GM21576 (cell line): Measurements from ENCODE around the gene ADRA2B.
"Not testable (repeated sequence)": the region's sequence is repeated elsewhere in the genome, so short reads cannot be mapped to it uniquely, and the experiment has no call there.

Source experiments
- ATAC-seq: cut with Tn5 transposase; IDR thresholded peaks from one replicate; pipeline ENCODE4 v1.9.1; 2021; ENCODE audit warnings: mild to moderate bottlenecking, moderate library complexity; ENCODE audit not compliant: unreplicated experiment

Gene ADRA2B

DNA sequence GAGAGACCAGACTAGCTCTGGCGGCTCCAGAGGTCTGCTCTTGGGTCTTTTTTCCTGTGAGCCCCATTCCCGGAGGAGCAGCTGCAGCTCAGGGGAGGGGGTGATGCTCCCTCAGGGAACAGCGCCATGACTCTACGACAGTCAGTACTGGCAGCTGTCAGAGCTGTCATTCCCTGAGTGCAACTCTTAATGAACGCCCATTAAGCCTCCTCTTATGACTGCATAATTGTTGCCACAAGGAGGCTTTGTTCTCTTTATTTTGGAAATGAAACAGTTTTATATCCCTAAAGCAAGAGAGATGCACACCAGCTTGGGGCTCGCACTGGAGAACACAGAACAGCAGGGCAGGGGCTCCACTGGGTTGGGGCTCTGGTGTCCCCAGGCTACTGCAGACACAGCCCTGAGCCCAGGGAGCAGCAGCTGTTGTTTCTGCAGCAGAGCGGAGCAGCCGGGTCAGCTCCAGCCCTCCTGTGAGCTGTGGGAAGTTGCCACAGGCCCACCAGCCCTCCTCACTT lies 44.3 kb downstream of the ADRA2B start:
- not testable (repeated sequence) for ATAC-seq

DNA sequence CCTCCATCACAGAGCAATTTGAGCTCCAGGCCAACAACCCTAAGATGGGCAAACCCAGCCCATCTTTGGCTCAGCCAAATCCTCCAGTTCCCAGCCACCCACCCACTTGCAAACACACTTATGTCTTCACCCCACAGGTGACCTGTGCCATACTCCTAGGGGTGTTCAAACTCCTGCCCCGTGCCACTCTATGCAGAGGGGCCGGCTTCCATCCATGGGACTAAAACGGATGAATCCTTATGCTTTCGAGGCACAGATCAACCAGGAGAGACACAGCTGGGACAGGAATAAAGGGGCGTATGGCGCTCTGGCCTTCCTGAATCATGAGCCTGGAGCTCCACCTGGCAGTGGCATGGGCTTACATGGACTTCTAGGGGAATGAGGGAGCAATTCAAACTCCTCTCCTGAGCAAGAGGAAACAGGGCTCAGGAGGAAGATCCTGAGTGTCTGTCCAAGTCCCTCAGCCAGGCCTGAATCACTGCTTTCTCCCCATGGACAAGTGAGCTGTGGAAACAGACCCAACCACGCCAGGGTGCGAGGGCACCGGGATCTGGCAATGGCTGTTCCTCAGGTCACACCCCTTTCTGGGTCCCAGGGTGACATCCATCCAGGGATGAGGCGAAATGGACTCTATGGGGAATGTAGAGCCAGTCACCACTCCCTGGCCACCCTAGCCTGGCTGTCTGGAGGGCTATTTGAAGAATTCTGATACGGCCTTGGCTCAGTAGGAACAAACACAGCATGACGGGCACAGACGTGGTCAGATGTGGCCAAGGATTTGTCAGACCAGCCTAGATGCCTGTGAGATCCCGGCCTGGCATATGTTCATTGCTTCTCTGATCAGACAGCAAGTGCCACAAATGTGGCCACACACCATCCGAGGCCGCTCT lies 45.0 kb downstream of the ADRA2B start:
- ATAC-seq, result not testable (repeated sequence)

DNA sequence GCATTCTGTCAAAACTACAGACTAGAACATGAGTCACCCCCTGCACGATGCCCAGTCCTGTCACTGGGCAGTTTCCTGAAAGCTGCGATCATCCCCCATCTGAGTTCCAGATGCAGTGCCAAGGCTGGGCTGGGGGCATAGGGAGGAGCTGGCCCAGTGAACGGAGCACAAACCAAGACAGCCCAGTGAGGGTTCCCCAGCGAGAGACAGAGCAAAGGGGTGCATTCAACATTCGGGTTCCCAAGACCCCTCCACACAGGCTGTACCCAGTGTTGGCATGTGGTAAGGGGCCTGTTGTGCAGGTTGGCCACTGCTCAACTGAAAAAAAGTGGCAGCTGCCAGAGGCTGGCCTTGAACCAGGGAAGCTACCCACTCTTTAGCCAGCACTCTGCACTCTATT lies 46.0 kb downstream of the ADRA2B start:
- ATAC-seq, result not testable (repeated sequence)

- ATAC-seq, result not testable (repeated sequence)
Measured at GRCh38 chr2:96069878-96070277, 46.5 kb downstream of the ADRA2B start.

DNA sequence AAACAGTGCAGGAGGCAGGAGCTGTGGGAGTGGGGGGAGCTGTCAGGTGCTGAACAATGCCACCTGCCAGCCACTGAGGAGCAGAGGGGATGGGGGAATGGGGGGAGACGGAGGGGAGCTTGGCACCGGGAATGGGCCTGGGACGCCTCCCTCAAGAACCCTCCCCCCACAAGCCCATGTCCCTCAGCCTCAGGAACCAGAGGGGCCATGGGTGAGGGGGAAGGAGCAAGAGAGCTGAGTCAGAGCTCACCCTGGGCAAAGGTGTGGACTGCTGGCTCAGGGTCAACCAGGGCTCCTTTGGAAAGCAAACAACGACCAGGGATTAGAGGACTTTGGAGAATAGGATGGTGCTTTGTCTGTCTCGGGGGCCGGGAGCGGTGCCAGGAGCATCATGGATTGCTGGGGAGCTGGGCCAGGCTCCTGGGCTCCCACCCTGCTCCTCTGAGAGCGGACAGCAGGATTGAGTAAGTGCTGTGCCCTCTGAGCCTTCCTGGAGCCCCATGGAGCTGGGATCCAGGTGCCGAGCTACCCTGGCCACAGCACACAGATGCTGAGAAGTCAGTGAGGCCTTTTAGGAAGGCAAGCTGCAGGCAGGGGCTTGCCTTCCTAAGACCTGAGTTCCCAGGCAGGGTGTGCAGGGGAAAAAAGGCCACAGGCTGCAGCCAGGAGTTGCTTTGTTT lies 48.3 kb downstream of the ADRA2B start:
- not testable (repeated sequence) for ATAC-seq

GRCh38 chr2:96067098-96067660 lies 49.2 kb downstream of the ADRA2B start:
- not testable (repeated sequence) for ATAC-seq

DNA sequence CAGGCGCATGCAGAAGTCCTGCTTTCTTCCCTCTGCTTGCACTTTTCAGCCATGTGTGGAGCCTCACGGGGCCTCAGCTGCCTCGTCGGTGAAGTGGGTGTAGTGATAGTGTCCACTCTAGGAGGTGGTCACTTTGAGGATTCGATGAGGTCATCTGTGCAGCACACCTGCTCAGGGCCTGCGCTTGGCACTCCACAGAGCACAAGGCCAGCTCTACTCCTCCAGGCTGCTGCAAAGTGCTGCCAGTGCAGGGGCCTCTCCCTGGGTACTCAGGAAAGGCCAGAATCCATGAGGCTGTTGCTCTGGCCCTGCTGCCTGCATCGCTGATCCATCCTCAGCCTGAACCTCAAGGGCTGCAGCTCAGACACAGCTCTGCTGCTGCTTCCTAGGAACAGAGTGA lies 49.9 kb downstream of the ADRA2B start:
- ATAC-seq, result not testable (repeated sequence)

DNA sequence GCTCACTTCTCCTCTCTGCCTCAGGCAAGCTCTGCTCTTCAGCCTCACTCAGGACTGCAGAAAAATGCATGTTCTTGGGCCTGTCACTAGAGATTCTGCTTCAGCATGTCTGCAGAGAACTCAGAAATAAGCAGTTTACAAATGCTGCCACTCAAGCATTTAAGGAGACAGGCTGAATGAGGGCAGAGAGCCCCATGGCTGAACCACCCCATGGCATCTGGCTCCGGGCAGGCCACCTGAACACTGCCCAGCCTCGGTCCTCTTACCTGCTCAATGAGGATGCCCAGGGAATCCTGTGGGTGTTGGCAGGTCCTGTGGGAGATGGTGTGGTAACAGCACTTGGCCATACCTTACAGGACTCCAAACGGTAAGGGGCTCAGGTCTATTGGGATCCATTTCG lies 50.4 kb downstream of the ADRA2B start:
- ATAC-seq, result not testable (repeated sequence)

DNA sequence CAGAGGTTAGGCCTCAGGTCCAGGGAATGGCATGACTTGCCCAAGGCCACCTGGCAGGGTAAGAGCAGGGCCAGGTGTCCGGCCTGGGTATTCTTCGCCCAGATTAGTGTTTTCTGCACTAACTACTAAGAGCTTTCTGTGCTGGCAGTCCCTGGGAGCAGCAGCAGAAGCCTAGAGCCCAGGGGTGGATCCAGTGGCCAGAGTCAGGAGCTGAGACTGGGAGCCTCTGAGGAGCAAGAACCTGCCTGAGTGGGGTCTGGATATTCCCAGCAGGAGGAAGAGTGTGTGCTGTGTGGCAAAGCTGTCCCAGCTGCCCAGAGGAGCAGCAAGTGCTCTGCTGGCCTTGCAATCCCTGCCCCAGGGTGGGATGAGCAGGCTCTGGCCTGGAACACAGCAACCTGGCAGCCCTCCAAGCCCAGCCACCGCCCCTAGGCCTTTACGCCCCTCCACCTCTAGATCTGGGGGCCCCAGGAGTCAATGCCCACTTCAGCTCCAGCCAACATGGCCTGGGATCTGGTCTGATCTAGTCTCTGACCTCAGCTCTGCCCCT lies 50.9 kb downstream of the ADRA2B start:
- ATAC-seq, result no peak

- ATAC-seq, result not testable (repeated sequence)
Measured at GRCh38 chr2:96064760-96065159, 51.6 kb downstream of the ADRA2B start.

- not testable (repeated sequence) for ATAC-seq
Measured at GRCh38 chr2:96064047-96064675, 52.2 kb downstream of the ADRA2B start.

DNA sequence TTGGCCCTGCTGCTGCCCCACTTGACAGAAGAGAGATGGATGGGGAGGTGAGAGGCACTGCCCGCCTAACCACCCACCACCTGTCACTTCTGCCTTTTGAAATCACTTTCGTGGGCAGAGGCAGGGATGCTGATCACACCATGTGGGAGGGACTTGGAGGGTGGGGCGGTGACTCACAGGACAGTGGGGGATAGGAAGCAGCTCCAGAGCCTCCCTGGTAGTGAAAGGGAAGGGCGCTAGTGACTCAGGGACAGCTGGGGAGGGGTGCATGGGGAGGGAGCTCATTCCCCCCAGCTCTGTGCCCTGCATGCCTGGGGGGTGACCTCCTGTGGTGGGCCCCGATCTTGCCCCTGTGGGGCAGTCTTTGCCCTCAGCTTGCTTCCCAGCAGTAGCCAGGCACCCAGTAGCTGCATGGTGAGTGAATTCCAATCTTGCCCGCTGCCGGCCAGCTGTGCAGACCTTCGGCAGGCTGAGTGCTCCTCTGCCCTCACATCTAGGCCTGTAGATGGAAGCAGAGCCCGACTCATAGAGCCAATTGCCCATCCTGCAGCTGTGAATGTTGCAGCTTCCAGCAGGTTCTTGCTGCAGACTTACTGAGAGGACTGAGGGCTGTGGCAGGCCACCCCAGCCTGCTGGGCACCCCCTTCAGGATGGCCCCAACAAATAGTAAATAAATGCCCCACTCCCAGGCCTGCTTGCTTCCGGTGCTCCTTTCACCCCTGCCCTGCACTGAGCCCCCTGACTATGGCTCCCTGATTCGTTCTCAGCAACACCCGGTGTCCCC lies 53.1 kb downstream of the ADRA2B start:
- not testable (repeated sequence) for ATAC-seq
